Measurements from ENCODE around the gene CMTM5.

CMTM5 gene

DNA sequence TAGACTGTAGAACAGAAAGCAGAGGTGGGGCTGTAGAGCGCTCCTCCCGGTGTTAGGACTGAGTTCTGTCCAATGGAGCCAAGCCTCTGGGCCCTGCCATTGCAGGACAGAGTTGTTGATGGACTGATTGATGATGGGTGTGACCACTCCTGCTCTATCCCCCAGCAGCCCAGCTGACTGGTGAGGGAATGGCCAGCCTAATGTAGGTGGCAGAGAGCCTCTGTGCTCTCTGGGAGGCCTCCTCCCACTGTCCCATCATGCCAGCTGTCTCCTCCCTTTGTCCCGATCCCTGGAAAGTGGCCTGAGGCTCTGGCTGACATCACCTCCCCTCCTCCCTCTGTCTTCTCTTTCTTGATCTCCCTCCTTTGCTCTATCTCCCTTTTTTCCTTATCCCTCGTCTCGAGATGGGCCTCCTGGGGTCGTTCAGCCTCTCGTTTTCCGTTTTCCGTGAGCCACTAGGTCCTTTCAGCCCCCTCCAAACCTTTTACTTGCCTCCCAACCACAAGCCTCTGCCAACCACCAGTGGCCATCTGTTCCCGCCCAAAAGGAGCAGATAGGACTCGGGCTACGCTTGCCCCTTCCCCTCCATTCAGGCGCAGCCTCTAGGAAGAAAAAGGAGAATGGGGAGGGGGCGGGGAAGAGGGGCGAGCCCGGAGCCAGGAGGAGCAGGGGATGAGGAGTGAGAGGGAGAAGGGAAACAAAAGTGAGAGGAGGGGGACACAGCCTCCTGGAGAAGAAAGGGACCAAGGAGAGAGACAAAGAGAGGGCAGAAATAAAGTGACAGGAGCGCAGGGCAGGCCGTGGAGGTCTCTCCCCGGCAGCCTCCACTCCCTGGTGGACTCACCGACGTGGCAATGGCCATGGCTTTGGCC, 12.4 kb upstream of the CMTM5 start:
- FAIRE-seq, result no peak
- no peak for DNase-seq (ENCODE audit: insufficient read length, low spot score)
- TF ChIP-seq POLR2AphosphoS5 (IDR thresholded peaks at IDR 0.05; ENCODE audit: low read depth, low read length) (no peak), PAX5 (IDR thresholded peaks at IDR 0.05; ENCODE audit: insufficient read depth, low read length, severe bottlenecking) (no peak), POU2F2 (IDR thresholded peaks at IDR 0.05; ENCODE audit: low read depth, low read length) (no peak), POLR2A (IDR thresholded peaks at IDR 0.05; ENCODE audit: low read depth, low read length) (no peak)

- no peak for FAIRE-seq
- TF ChIP-seq SPI1 (IDR thresholded peaks at IDR 0.05; ENCODE audit: low read depth, low read length) (no peak), POLR2A (IDR thresholded peaks at IDR 0.05; ENCODE audit: low read depth, low read length) (no peak), POU2F2 (IDR thresholded peaks at IDR 0.05; ENCODE audit: low read depth, low read length) (no peak), POLR2AphosphoS5 (IDR thresholded peaks at IDR 0.05; ENCODE audit: low read depth, low read length) (no peak), PAX5 (IDR thresholded peaks at IDR 0.05; ENCODE audit: insufficient read depth, low read length, severe bottlenecking) (no peak), TAF1 (IDR thresholded peaks at IDR 0.05; ENCODE audit: low read depth, low read length) (no peak)
- no peak for DNase-seq (ENCODE audit: insufficient read length, low spot score)
Observed at GRCh38 chr14:23365036-23365731, 11.7 kb upstream of the CMTM5 start, which contains the start of gene EFS. TSS of gene EFS (minus strand) at chr14:23365172. CDS start at chr14:23365025, 147 bp downstream.

DNA sequence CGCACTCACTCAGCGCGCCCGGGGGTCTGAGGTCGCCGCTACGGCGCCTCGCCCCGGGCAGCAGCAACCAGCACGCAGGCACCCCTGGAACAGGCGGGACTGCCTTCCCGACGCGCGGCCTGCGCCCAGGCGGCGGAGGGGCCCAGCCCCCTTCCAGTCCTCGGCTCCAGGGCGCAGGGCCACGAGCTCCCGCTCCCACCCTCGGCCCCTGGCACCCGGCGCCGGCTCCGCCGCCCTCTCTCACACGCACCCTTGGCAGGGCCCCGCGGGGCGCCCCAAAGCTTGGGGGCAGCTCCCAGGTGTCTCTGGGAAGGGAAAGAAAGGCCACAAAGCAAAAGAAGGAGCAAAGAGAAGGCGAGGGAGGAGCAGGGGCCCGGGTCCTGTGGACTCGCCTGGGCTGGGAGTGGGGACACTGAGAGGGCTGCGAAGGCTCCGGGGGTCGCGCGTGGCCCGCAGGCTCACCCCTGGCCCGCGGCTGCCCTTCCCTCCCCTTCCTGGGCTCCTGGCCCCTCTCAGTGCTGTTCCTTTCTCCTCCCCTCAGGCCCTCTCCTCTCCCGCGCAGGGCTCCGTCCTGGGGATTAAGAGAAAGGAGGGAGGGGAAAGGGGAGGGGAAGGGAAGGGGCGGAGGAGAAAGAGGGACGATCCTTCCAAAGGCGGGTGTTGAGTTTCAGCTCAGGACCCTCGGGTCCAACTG, 11.0 kb upstream of the CMTM5 start:
- TF ChIP-seq TAF1 (IDR thresholded peaks at IDR 0.05; ENCODE audit: low read depth, low read length) (no peak), POLR2AphosphoS5 (IDR thresholded peaks at IDR 0.05; ENCODE audit: low read depth, low read length) (no peak), POLR2A (IDR thresholded peaks at IDR 0.05; ENCODE audit: low read depth, low read length) (no peak), SPI1 (IDR thresholded peaks at IDR 0.05; ENCODE audit: low read depth, low read length) (no peak), PAX5 (IDR thresholded peaks at IDR 0.05; ENCODE audit: insufficient read depth, low read length, severe bottlenecking) (no peak), POU2F2 (IDR thresholded peaks at IDR 0.05; ENCODE audit: low read depth, low read length) (no peak)
- FAIRE-seq (no peak), DNase-seq (ENCODE audit: insufficient read length, low spot score) (no peak)

GRCh38 chr14:23366426-23366921, 10.4 kb upstream of the CMTM5 start:
- FAIRE-seq, result no peak
- DNase-seq (ENCODE audit: insufficient read length, low spot score), result no peak
- TF ChIP-seq POLR2A (IDR thresholded peaks at IDR 0.05; ENCODE audit: low read depth, low read length), result no peak
- TF ChIP-seq SPI1 (IDR thresholded peaks at IDR 0.05; ENCODE audit: low read depth, low read length), result no peak
- no peak for TF ChIP-seq POLR2AphosphoS5 (IDR thresholded peaks at IDR 0.05; ENCODE audit: low read depth, low read length)
- TF ChIP-seq PAX5 (IDR thresholded peaks at IDR 0.05; ENCODE audit: insufficient read depth, low read length, severe bottlenecking), result no peak

GRCh38 chr14:23370221-23370620, 6.6 kb upstream of the CMTM5 start:
- no peak for FAIRE-seq
- TF ChIP-seq SPI1 (IDR thresholded peaks at IDR 0.05; ENCODE audit: low read depth, low read length) (no peak), TAF1 (IDR thresholded peaks at IDR 0.05; ENCODE audit: low read depth, low read length) (no peak), POLR2AphosphoS5 (IDR thresholded peaks at IDR 0.05; ENCODE audit: low read depth, low read length) (no peak), POU2F2 (IDR thresholded peaks at IDR 0.05; ENCODE audit: low read depth, low read length) (no peak), POLR2A (IDR thresholded peaks at IDR 0.05; ENCODE audit: low read depth, low read length) (no peak), PAX5 (IDR thresholded peaks at IDR 0.05; ENCODE audit: insufficient read depth, low read length, severe bottlenecking) (no peak)
- DNase-seq (ENCODE audit: insufficient read length, low spot score), result no peak

DNA sequence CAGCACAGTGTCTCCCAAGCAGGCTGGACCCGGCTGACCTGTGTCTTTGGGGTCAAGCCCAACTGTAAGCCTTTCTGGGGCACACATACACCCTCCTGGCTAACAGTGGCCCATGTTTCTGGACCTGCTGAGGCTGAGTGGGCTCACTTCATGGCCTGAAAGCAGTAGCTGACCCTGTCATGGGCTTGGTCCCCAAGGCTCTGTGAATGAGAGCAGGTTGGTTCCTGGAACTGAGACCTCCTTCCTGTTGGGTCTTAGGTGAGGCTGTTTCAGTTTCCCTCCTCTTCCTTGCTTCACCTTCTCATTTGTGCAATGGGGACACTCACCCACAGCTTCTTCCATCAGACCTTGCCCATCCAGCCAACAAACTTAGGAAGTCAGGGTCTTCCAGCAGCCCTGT, 5.0 kb upstream of the CMTM5 start:
- DNase-seq (ENCODE audit: insufficient read length, low spot score) (no peak), FAIRE-seq (no peak)
- TF ChIP-seq POU2F2 (IDR thresholded peaks at IDR 0.05; ENCODE audit: low read depth, low read length) (no peak), TAF1 (IDR thresholded peaks at IDR 0.05; ENCODE audit: low read depth, low read length) (no peak), POLR2AphosphoS5 (IDR thresholded peaks at IDR 0.05; ENCODE audit: low read depth, low read length) (no peak), SPI1 (IDR thresholded peaks at IDR 0.05; ENCODE audit: low read depth, low read length) (no peak), PAX5 (IDR thresholded peaks at IDR 0.05; ENCODE audit: insufficient read depth, low read length, severe bottlenecking) (no peak), POLR2A (IDR thresholded peaks at IDR 0.05; ENCODE audit: low read depth, low read length) (no peak)

- TF ChIP-seq POU2F2 (IDR thresholded peaks at IDR 0.05; ENCODE audit: low read depth, low read length) (no peak), POLR2AphosphoS5 (IDR thresholded peaks at IDR 0.05; ENCODE audit: low read depth, low read length) (no peak), TAF1 (IDR thresholded peaks at IDR 0.05; ENCODE audit: low read depth, low read length) (no peak), SPI1 (IDR thresholded peaks at IDR 0.05; ENCODE audit: low read depth, low read length) (no peak), PAX5 (IDR thresholded peaks at IDR 0.05; ENCODE audit: insufficient read depth, low read length, severe bottlenecking) (no peak), POLR2A (IDR thresholded peaks at IDR 0.05; ENCODE audit: low read depth, low read length) (no peak)
- no peak for DNase-seq (ENCODE audit: insufficient read length, low spot score)
- no peak for FAIRE-seq
Observed at GRCh38 chr14:23372509-23372908, 4.3 kb upstream of the CMTM5 start, which contains the start of gene IL25. TSS of gene IL25 (plus strand) at chr14:23372809.

DNA sequence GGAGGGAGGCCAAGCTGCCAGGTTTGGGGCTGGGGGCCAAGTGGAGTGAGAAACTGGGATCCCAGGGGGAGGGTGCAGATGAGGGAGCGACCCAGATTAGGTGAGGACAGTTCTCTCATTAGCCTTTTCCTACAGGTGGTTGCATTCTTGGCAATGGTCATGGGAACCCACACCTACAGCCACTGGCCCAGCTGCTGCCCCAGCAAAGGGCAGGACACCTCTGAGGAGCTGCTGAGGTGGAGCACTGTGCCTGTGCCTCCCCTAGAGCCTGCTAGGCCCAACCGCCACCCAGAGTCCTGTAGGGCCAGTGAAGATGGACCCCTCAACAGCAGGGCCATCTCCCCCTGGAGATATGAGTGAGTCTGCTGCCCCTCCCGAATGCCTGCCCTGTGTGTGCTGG, 3.8 kb upstream of the CMTM5 start:
- no peak for FAIRE-seq
- TF ChIP-seq POLR2AphosphoS5 (IDR thresholded peaks at IDR 0.05; ENCODE audit: low read depth, low read length) (no peak), SPI1 (IDR thresholded peaks at IDR 0.05; ENCODE audit: low read depth, low read length) (no peak), POU2F2 (IDR thresholded peaks at IDR 0.05; ENCODE audit: low read depth, low read length) (no peak), PAX5 (IDR thresholded peaks at IDR 0.05; ENCODE audit: insufficient read depth, low read length, severe bottlenecking) (no peak), POLR2A (IDR thresholded peaks at IDR 0.05; ENCODE audit: low read depth, low read length) (no peak), TAF1 (IDR thresholded peaks at IDR 0.05; ENCODE audit: low read depth, low read length) (no peak)
- no peak for DNase-seq (ENCODE audit: insufficient read length, low spot score)
